ENCODE data around the gene RPS18. TPM values are rescaled to one million over a fixed set of nuclear protein-coding genes. Genes with fewer than 3 reads are reported as not detected.

The RPS18 gene
- total and polyA plus RNA-seq, 2 of the 13 experiments (the other 11 are each of a cell fraction or from before 2014, with no cell fraction given) = 3,896 to 5,806 TPM

GRCh38 chr6:33323623-33323948 lies 51.7 kb downstream of the RPS18 start (continued):
- TF ChIP-seq ZSCAN29 (CRISPR knock-in tag; conservative IDR thresholded peaks at IDR 0.05) (no peak), RELA (CRISPR knock-in tag; IDR thresholded peaks at IDR 0.05) (no peak), ZKSCAN8 (CRISPR knock-in tag; IDR thresholded peaks at IDR 0.05; ENCODE audit: borderline replicate concordance) (peak; percentile 6; the same call in 1 of the 2 replicates), ZNF333 (CRISPR knock-in tag; IDR thresholded peaks at IDR 0.05; ENCODE audit: borderline replicate concordance) (no peak), ZNF724P (CRISPR knock-in tag; IDR thresholded peaks at IDR 0.05; ENCODE audit: borderline replicate concordance) (no peak), ZFP37 (CRISPR knock-in tag; IDR thresholded peaks at IDR 0.05; ENCODE audit: borderline replicate concordance) (no peak), ZBED4 (CRISPR knock-in tag; IDR thresholded peaks at IDR 0.05; ENCODE audit: borderline replicate concordance) (no peak), KDM5A (IDR thresholded peaks at IDR 0.05; ENCODE audit: borderline replicate concordance, low read length) (no peak), MEF2D (CRISPR knock-in tag; IDR thresholded peaks at IDR 0.05) (no peak), FOXA3 (CRISPR knock-in tag; IDR thresholded peaks at IDR 0.05) (no peak), ZNF329 (CRISPR knock-in tag; IDR thresholded peaks at IDR 0.05; ENCODE audit: low read depth) (0 out of 2 replicates have a peak, but pooled peaks have one; percentile 12), ZSCAN25 (CRISPR knock-in tag; IDR thresholded peaks at IDR 0.05) (no peak), BRCA1 (CRISPR knock-in tag; IDR thresholded peaks at IDR 0.05) (no peak), ZNF7 (CRISPR knock-in tag; IDR thresholded peaks at IDR 0.05) (no peak), ZNF616 (CRISPR knock-in tag; IDR thresholded peaks at IDR 0.05; ENCODE audit: low read depth) (no peak), CREB3 (CRISPR knock-in tag; IDR thresholded peaks at IDR 0.05) (no peak), ZNF224 (CRISPR knock-in tag; IDR thresholded peaks at IDR 0.05) (0 out of 2 replicates have a peak, but pooled peaks have one; percentile 28), GMEB2 (CRISPR knock-in tag; IDR thresholded peaks at IDR 0.05; ENCODE audit: low read depth) (no peak), TSC22D2 (CRISPR knock-in tag; IDR thresholded peaks at IDR 0.05; ENCODE audit: borderline replicate concordance) (no peak), ZNF569 (CRISPR knock-in tag; IDR thresholded peaks at IDR 0.05; ENCODE audit: borderline replicate concordance) (no peak), ZNF564 (CRISPR knock-in tag; IDR thresholded peaks at IDR 0.05) (peak; percentile 2; the same call in 1 of the 2 replicates), HNRNPK (IDR thresholded peaks at IDR 0.05; ENCODE audit: low read depth, low read length, poor library complexity, severe bottlenecking) (no peak), CAMTA2 (CRISPR knock-in tag; IDR thresholded peaks at IDR 0.05; ENCODE audit: borderline replicate concordance) (no peak), ZSCAN21 (CRISPR knock-in tag; IDR thresholded peaks at IDR 0.05; ENCODE audit: borderline replicate concordance) (no peak)

All from HepG2 (cell line).